PC-9 (cell line): ENCODE results near the gene PRTG.

ENCODE experiments used
- CTCF ChIP-seq: fragments of 200-600 bp; sonication (generic); conservative IDR thresholded peaks from 2 replicates; pipeline ENCODE4 v1.6.1; 2017; ENCODE audit warnings: mixed run types, antibody characterized with exemption, mild to moderate bottlenecking, moderate library complexity
- EZH2 ChIP-seq: fragments of 200-600 bp; sonication (generic); IDR thresholded peaks from 2 replicates; pipeline ENCODE4 v1.8.0; 2017; ENCODE audit warnings: antibody characterized with exemption, low read depth

- TF ChIP-seq CTCF (no peak), EZH2 (no peak)
These were observed 2.5 kb downstream of the PRTG start for GRCh38 chr15:55740359-55740878.
